ENCODE results near the gene SON. TPM values are rescaled to one million over a fixed set of nuclear protein-coding genes. Genes with fewer than 3 reads are reported as not detected.

SON gene
- total and polyA plus RNA-seq, 2 donors from 2014 or later = 83.0 to 285 TPM

- FAIRE-seq = no peak
Observed at GRCh38 chr21:33557447-33557846, 14.6 kb downstream of the SON start.

GRCh38 chr21:33558777-33559421 is 16.1 kb downstream of the SON start:
- intact Hi-C loops (cut with DNase I) = no loop called here
- DNase-seq = no peak
- H3K4me1 ChIP-seq (ENCODE audit: control insufficient read depth in 2 of 3, insufficient read depth in 2 of 3, low read depth in 1 of 3, low read length in 3 of 3) = no peaks in the 10 kb centered on the region
- H3K27me3 ChIP-seq (ENCODE audit: control insufficient read depth, insufficient read depth, low read length) = no peaks in the 10 kb centered on the region
- no peak for FAIRE-seq
- no peak overlapping the region for H3K9ac ChIP-seq (ENCODE audit: low read length in 3 of 3)
- H3K36me3 ChIP-seq (ENCODE audit: control insufficient read depth in 2 of 3, insufficient read depth in 3 of 3, low read length in 3 of 3) = peaks cover 37 to 71% (median 50%) of the 10 kb centered on the region in 3 donors
- no peaks in the 10 kb centered on the region for H3K9me3 ChIP-seq (ENCODE audit: control insufficient read depth in 2 of 3, insufficient read depth in 1 of 3, low read length in 3 of 3)
- H3K4me3 ChIP-seq (ENCODE audit: low read length in 3 of 3) = no peak overlapping the region
- no peak for TF ChIP-seq CTCF (IDR thresholded peaks at IDR 0.05; ENCODE audit: borderline replicate concordance, extremely low read depth, insufficient read depth)
- H3K27ac ChIP-seq (ENCODE audit: low read depth in 2 of 2, low read length in 2 of 2) = no peak overlapping the region

More at GRCh38 chr21:33557447-33557846, 14.6 kb downstream of the SON start:
- no peaks in the 10 kb centered on the region for H3K9me3 ChIP-seq (ENCODE audit: control insufficient read depth in 2 of 3, insufficient read depth in 1 of 3, low read length in 3 of 3)
- H3K4me1 ChIP-seq (ENCODE audit: control insufficient read depth in 2 of 3, insufficient read depth in 2 of 3, low read depth in 1 of 3, low read length in 3 of 3) = no peaks in the 10 kb centered on the region
- H3K9ac ChIP-seq (ENCODE audit: low read length in 3 of 3) = no peak overlapping the region
- no peak overlapping the region for H3K4me3 ChIP-seq (ENCODE audit: low read length in 3 of 3)
- no peak for DNase-seq
- H3K27ac ChIP-seq (ENCODE audit: low read depth in 2 of 2, low read length in 2 of 2) = no peak overlapping the region
- no peaks in the 10 kb centered on the region for H3K27me3 ChIP-seq (ENCODE audit: control insufficient read depth, insufficient read depth, low read length)
- peaks cover 47 to 78% (median 64%) of the 10 kb centered on the region in 3 donors for H3K36me3 ChIP-seq (ENCODE audit: control insufficient read depth in 2 of 3, insufficient read depth in 3 of 3, low read length in 3 of 3)
- no peak for TF ChIP-seq CTCF (IDR thresholded peaks at IDR 0.05; ENCODE audit: borderline replicate concordance, extremely low read depth, insufficient read depth)
- intact Hi-C loops (cut with DNase I) = no loop called here

DNA sequence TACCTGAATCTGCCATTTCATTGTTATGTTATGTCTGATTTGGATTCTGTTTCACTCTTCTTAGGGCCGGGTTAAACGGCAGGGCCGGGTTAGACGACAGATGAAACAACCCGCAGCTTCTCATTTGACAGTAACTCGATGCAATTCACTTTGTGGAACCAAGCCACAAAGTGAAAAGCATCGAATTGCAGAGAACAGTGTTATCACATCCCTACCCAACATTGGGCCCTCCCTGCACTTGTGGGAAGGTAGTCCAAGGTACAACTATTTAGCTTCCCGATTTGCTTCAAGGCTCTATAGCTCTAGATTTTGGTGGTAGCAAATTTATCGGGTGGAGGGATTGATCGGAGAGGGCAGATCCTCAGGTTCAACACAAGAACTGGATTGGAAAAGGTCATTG is 17.0 kb downstream of the SON start:
- Histone ChIP-seq H3K27me3 (ENCODE audit: control insufficient read depth, insufficient read depth, low read length) (no peaks in the 10 kb centered on the region), H3K9ac (ENCODE audit: low read length in 3 of 3) (no peak overlapping the region), H3K27ac (ENCODE audit: low read depth in 2 of 2, low read length in 2 of 2) (no peak overlapping the region), H3K4me3 (ENCODE audit: low read length in 3 of 3) (no peak overlapping the region), H3K9me3 (ENCODE audit: control insufficient read depth in 2 of 3, insufficient read depth in 1 of 3, low read length in 3 of 3) (no peaks in the 10 kb centered on the region), H3K4me1 (ENCODE audit: control insufficient read depth in 2 of 3, insufficient read depth in 2 of 3, low read depth in 1 of 3, low read length in 3 of 3) (no peaks in the 10 kb centered on the region), H3K36me3 (ENCODE audit: control insufficient read depth in 2 of 3, insufficient read depth in 3 of 3, low read length in 3 of 3) (peaks cover 29 to 63% (median 41%) of the 10 kb centered on the region in 3 donors)
- FAIRE-seq = no peak
- TF ChIP-seq CTCF (IDR thresholded peaks at IDR 0.05; ENCODE audit: borderline replicate concordance, extremely low read depth, insufficient read depth) = no peak
- intact Hi-C loops (cut with DNase I) = no loop called here
- DNase-seq = no peak

- Histone ChIP-seq H3K27ac (ENCODE audit: low read depth in 2 of 2, low read length in 2 of 2) (no peak overlapping the region), H3K4me1 (ENCODE audit: control insufficient read depth in 2 of 3, insufficient read depth in 2 of 3, low read depth in 1 of 3, low read length in 3 of 3) (no peaks in the 10 kb centered on the region), H3K4me3 (ENCODE audit: low read length in 3 of 3) (no peak overlapping the region), H3K9me3 (ENCODE audit: control insufficient read depth in 2 of 3, insufficient read depth in 1 of 3, low read length in 3 of 3) (no peaks in the 10 kb centered on the region), H3K27me3 (ENCODE audit: control insufficient read depth, insufficient read depth, low read length) (no peaks in the 10 kb centered on the region), H3K9ac (ENCODE audit: low read length in 3 of 3) (no peak overlapping the region), H3K36me3 (ENCODE audit: control insufficient read depth in 2 of 3, insufficient read depth in 3 of 3, low read length in 3 of 3) (peaks cover 24 to 57% (median 41%) of the 10 kb centered on the region in 3 donors)
- no peak for TF ChIP-seq CTCF (IDR thresholded peaks at IDR 0.05; ENCODE audit: borderline replicate concordance, extremely low read depth, insufficient read depth)
- DNase-seq = no peak
- intact Hi-C loops (cut with DNase I) = no loop called here
- no peak for FAIRE-seq
Observed at GRCh38 chr21:33560965-33561364, 18.1 kb downstream of the SON start.

Data from kidney (tissue), 14 donors.